Kidney (tissue), 14 donors: ENCODE measurements around the gene CARD19. TPM values are rescaled to one million over a fixed set of nuclear protein-coding genes. Genes with fewer than 3 reads are reported as not detected.

ENCODE experiments used
- DNase-seq, 5 donors: peaks; one replicate each; pipeline ENCODE4 v3.0.0-alpha.2; 2013 to 2020
- FAIRE-seq: peaks from 2 replicates; lab custom pipeline; 2012; peaks lifted over from hg19 to GRCh38; lab: Jason Lieb, UNC
- H3K27ac ChIP-seq, 2 donors: one replicate each; pipeline ENCODE4 v1.7.0; 2013; ENCODE audit warnings: low read depth in 2 of 2, low read length in 2 of 2, inconsistent platforms in 1 of 2
- H3K27me3 ChIP-seq: one replicate; pipeline ENCODE4 v1.7.1; 2013; ENCODE audit warnings: low read length, inconsistent platforms; ENCODE audit not compliant: control insufficient read depth, insufficient read depth
- H3K36me3 ChIP-seq, 3 donors: one replicate each; pipeline versions ENCODE4 v1.7.0 to v1.7.1; 2013; ENCODE audit warnings: low read length in 3 of 3, control low read depth in 1 of 3, inconsistent platforms in 1 of 3; ENCODE audit not compliant: insufficient read depth in 3 of 3, control insufficient read depth in 2 of 3
- H3K4me1 ChIP-seq, 3 donors: one replicate each; pipeline versions ENCODE4 v1.7.0 to v1.7.1; 2013; ENCODE audit warnings: low read length in 3 of 3, inconsistent platforms in 1 of 3, low read depth in 1 of 3; ENCODE audit not compliant: control insufficient read depth in 2 of 3, insufficient read depth in 2 of 3
- H3K4me3 ChIP-seq, 3 donors: one replicate each; pipeline versions ENCODE4 v1.7.0 to v1.8.1; 2013; ENCODE audit warnings: low read length in 3 of 3, control low read depth in 1 of 3, inconsistent platforms in 1 of 3
- H3K9ac ChIP-seq, 3 donors: one replicate each; pipeline versions ENCODE4 v1.7.0 to v1.7.1; 2013; ENCODE audit warnings: low read length in 3 of 3, control low read depth in 1 of 3, inconsistent platforms in 1 of 3
- H3K9me3 ChIP-seq, 3 donors: one replicate each; pipeline versions ENCODE4 v1.7.0 to v1.7.1; 2013; ENCODE audit warnings: low read length in 3 of 3, control low read depth in 1 of 3, inconsistent platforms in 1 of 3; ENCODE audit not compliant: control insufficient read depth in 2 of 3, insufficient read depth in 1 of 3
- CTCF ChIP-seq: IDR thresholded peaks from 3 replicates; pipeline ENCODE4 v1.5.1; 2012; ENCODE audit warnings: mild to moderate bottlenecking, moderate library complexity, borderline replicate concordance; ENCODE audit not compliant: insufficient read depth; ENCODE audit errors: extremely low read depth
- intact Hi-C: fragments of 100-400 bp; cut with DNase I; formaldehyde crosslinking; loops from one replicate; pipeline ENCODE4 v1.11.1; 2022
- polyA plus RNA-seq: library from polyadenylated mRNA; stranded (reverse); fragments of 350-450 nt; fragmentation: Illumina TruSeq; extraction: RNeasy Lipid Tissue Mini Kit (QIAGEN cat#74804); gene quantifications from one replicate; pipeline ENCODE4 v1.2.3, GENCODE V29; 2014; ENCODE audit warnings: low read depth, low replicate concordance; ENCODE audit not compliant: insufficient read depth
- total RNA-seq: library from RNA; stranded (reverse); fragmentation: NEBNext Ultra II Directional; extraction: Animal tissue kit (Norgen Biotek cat#: 25700); gene quantifications from one replicate; pipeline ENCODE4 v1.2.1, GENCODE V29; 2021
- donor health status: control.
- donor health status: control.
- donor health status: control.
- donor health status: control.
- donor health status: control.
- donor health status: DM: yes; HTN: yes; CAD: no.
- donor health status: Normal renal cell carcinoma (clear cell type).

CARD19 gene
- total and polyA plus RNA-seq, 2 donors from 2014 or later, result 44.5 to 49.3 TPM

GRCh38 chr9:93052791-93053540 lies 43.1 kb upstream of the CARD19 start:
- Histone ChIP-seq H3K9ac (no peak overlapping the region), H3K27me3 (no peaks in the 10 kb centered on the region), H3K4me1 (peaks cover 0 to 11% (median 8%) of the 10 kb centered on the region in 3 donors), H3K27ac (no peak overlapping the region), H3K9me3 (no peaks in the 10 kb centered on the region), H3K36me3 (no peaks in the 10 kb centered on the region), H3K4me3 (no peak overlapping the region)
- TF ChIP-seq CTCF, result no peak
- intact Hi-C loops, result no loop called here
- no peak for FAIRE-seq
- DNase-seq, result peak in 4 of 5 donors; percentile 49 to 71 (median 62)

GRCh38 chr9:93053781-93054331 lies 42.2 kb upstream of the CARD19 start:
- DNase-seq (no peak), FAIRE-seq (no peak)
- Histone ChIP-seq H3K27ac (no peak overlapping the region), H3K9ac (no peak overlapping the region), H3K27me3 (no peaks in the 10 kb centered on the region), H3K36me3 (no peaks in the 10 kb centered on the region), H3K4me3 (no peak overlapping the region), H3K9me3 (no peaks in the 10 kb centered on the region), H3K4me1 (peaks cover 0 to 11% (median 8%) of the 10 kb centered on the region in 3 donors)
- intact Hi-C loops, result no loop called here
- no peak for TF ChIP-seq CTCF

- H3K4me3 ChIP-seq, result no peak overlapping the region
- H3K9ac ChIP-seq, result no peak overlapping the region
- peaks cover 0 to 12% (median 12%) of the 10 kb centered on the region in 3 donors for H3K4me1 ChIP-seq
- no peaks in the 10 kb centered on the region for H3K27me3 ChIP-seq
- DNase-seq (peak in 1 of 5 donors; percentile 48), FAIRE-seq (no peak)
- no peaks in the 10 kb centered on the region for H3K9me3 ChIP-seq
- H3K36me3 ChIP-seq, result no peaks in the 10 kb centered on the region
- H3K27ac ChIP-seq, result no peak overlapping the region
- no peak for TF ChIP-seq CTCF
- intact Hi-C loops, result no loop called here
Observed at GRCh38 chr9:93054758-93055704, 41.0 kb upstream of the CARD19 start.
